Omental fat pad (tissue), 4 donors: Measurements from ENCODE around the gene GRM8. TPM values are rescaled to one million over a fixed set of nuclear protein-coding genes. Genes with fewer than 3 reads are reported as not detected.

Source experiments
- ATAC-seq: fragments of 150-250 bp; one replicate; pipeline ENCODE4 v1.9.1; 2016; ENCODE audit warnings: mild to moderate bottlenecking, moderate library complexity; ENCODE audit not compliant: low FRiP score
- DNase-seq: peaks from one replicate; pipeline ENCODE4 v3.0.0-alpha.2; 2019; ENCODE audit warnings: low spot score
- CTCF ChIP-seq, 3 donors: fragments of 450-650 bp; IDR thresholded peaks; one replicate each; pipeline ENCODE4 v1.5.1; 2016 to 2017; ENCODE audit warnings: antibody characterized with exemption in 3 of 3, mild to moderate bottlenecking in 3 of 3, moderate library complexity in 2 of 3
- total RNA-seq, 4 donors: library from RNA; depleted of rRNA; stranded (reverse); fragments of >200 nt; gene quantifications; one replicate each; pipeline ENCODE4 v1.1.0, GENCODE V29; 2016

Gene GRM8
- total RNA-seq, 4 donors from 2014 or later: not detected

GRCh38 chr7:127154101-127154500 is 98.6 kb downstream of the GRM8 start:
- no peak for TF ChIP-seq CTCF (IDR thresholded peaks at IDR 0.05)
- ATAC-seq (no peak), DNase-seq (no peak)

GRCh38 chr7:127153315-127153714 is 99.4 kb downstream of the GRM8 start:
- DNase-seq: no peak
- no peak for ATAC-seq
- TF ChIP-seq CTCF (IDR thresholded peaks at IDR 0.05): no peak

- ATAC-seq (no peak), DNase-seq (no peak)
- no peak for TF ChIP-seq CTCF (IDR thresholded peaks at IDR 0.05)
Observed at GRCh38 chr7:127152423-127152822, 100.3 kb downstream of the GRM8 start.

- DNase-seq: no peak
- ATAC-seq: no peak
- TF ChIP-seq CTCF (IDR thresholded peaks at IDR 0.05): no peak
Observed at GRCh38 chr7:127151379-127151778, 101.4 kb downstream of the GRM8 start.

GRCh38 chr7:127150543-127150942 is 102.2 kb downstream of the GRM8 start:
- TF ChIP-seq CTCF (IDR thresholded peaks at IDR 0.05): no peak
- no peak for DNase-seq
- ATAC-seq: no peak

GRCh38 chr7:127146746-127147536 is 105.8 kb downstream of the GRM8 start:
- no peak for DNase-seq
- no peak for ATAC-seq
- no peak for TF ChIP-seq CTCF (IDR thresholded peaks at IDR 0.05)

- no peak for TF ChIP-seq CTCF (IDR thresholded peaks at IDR 0.05)
- no peak for ATAC-seq
- no peak for DNase-seq
Observed at GRCh38 chr7:127137146-127137545, 115.6 kb downstream of the GRM8 start.
